HG03565 (cell line): ENCODE data around the gene POSTN.

Experiments used
- ATAC-seq: cut with Tn5 transposase; IDR thresholded peaks from one replicate; pipeline ENCODE4 v1.9.1; 2021; ENCODE audit warnings: mild to moderate bottlenecking, moderate library complexity; ENCODE audit not compliant: unreplicated experiment

Gene POSTN

GRCh38 chr13:37526710-37527473 lies 71.7 kb downstream of the POSTN start:
- no peak for ATAC-seq

GRCh38 chr13:37515226-37515625 lies 83.3 kb downstream of the POSTN start:
- ATAC-seq, result no peak
